Stromal cell of bone marrow (primary cell): ENCODE data around the gene CHRD.

Experiments used
- DNase-seq: peaks from one replicate; pipeline ENCODE4 v3.0.0-alpha.2; 2012; ENCODE audit warnings: low read depth

The CHRD gene

DNA sequence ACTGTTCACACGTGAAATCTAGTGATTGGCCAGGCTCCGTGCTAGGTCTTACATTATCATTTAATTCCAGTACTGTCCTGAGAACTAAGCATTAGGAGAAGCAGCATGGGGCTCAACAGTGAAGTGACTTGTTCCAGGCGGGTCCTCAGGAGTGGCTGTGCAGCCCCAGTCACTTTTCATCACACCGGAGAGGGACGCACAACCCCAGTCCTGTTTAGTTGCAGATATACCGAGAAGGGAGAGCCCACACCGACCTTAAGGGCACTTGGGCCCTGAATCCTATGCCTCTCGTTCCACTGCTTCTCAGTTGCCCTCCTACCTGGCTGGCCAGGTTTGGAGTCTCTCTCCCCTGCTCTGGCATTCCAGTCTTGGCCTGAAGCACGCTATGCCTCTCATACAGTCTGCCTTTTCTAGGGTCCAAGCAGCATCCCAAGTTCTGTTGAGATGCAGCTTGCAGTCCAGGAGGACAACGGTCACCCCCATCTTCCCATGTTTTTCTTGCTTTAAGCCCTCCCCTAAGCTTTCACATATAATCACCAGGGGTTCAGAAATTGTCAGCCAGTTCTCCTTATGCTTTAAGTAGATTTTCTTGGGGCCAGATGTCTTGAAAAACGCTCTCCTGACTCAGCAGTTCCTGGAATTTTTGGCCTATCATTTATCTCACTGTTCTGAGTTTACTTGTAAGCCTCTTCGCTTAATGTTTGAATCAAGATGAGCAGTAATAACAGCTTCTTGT, 32.4 kb upstream of the CHRD start:
- no peak for DNase-seq

DNA sequence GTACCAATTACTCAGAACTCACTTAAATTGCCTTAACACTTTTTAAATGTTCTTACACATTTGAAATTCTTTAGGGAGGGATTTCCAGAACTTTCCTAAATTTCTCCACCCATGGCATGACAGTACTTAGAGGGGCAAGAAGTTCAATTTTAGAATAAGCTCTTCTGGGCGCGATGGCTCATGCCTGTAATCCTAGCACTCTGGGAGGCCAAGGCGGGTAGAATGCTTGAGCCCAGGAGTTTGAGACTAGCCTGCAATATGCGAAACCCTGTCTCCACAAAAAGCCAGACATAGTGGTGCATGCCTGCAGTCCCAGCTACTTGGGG, 31.8 kb upstream of the CHRD start:
- no peak for DNase-seq

DNA sequence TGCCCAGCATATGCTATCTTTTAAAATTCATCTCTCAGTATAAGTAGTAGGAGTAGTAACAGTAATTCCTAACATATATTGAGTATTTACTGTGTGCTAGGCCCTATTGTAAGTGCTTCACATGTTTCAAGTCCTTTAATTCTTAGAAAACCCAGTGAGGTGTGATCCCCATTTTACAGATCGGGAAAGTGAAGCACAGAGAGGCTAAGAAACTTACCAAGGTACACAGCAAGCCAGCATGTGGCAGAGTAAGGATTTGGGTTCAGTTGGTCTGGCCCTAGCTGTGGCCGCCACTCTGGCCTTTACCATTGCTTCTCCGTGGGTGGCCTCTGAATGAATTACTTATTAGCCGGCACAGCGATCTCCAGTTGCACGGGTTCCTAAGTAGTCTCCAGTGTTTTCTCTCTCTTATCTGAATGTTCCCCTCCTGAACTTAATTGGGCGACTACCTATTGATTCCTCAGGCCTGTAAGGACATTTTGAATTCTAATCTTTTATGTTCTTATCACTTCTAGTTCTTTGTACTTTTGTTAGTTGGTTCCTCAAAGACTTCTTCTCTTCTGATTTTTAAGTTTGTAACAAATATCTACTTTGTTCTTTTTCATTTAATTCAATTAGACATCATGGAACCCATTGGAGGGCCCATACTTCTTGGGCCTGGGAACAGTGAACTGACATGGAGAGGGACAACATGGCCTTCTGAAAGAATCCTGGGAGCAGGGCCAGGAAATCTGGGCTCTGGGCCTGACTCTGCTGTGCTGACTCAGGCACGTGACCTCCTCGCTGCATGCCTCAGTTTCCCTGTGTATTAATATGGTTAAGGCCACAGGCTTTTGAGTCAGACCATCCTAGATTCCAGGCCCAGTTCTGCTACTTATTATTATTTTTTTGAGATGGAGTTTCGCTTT, 30.0 kb upstream of the CHRD start:
- DNase-seq: no peak

DNA sequence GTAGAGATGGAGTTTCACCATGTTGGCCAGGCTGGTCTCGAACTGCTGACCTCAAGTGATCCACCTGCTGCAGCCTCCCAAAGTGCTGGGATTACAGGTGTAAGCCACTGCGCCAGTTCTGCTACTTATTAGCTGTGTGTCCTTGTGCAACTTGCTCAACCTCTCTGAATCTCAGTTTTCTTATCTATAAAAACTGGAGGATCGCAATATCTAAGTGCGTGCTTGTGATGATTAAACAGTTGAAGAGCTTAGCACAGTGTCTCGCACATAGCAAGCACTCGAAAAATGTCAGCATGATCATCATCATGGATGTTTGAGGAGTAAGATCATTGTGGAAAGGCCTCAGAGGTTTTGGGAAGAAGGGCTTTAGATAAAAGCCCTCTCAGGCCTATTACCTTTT, 29.2 kb upstream of the CHRD start:
- no peak for DNase-seq

DNA sequence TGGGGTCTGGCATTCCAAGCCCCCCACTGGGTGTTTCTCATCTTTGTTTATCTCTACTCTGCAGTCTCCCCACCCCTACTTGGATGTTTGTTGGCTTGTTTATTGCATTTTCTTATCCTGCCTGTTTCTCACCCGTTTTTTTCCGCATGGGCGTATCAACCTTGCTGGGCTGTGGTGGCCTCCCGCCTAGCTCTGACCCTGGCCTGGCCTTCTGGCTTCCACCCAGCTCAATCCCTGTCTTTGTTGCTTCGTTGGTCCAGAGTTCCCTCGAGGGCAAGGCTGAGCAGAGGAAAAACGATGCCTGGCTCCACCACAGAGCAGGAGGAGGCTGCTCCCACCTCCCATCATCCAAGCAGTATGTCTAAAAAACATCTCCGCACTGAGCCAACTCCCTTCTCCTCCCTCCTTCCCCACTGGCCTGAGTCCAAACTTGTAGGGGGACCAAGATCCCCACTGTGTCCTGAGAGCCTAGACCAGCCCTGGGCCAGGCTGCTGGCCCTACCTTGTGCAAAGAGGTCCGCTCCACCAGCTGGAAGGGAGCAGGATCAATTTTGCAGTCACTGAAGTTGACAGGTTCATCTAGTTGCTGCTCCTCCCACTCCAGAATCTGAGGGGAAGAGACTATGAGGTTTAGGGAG, 28.2 kb upstream of the CHRD start:
- no peak for DNase-seq

DNA sequence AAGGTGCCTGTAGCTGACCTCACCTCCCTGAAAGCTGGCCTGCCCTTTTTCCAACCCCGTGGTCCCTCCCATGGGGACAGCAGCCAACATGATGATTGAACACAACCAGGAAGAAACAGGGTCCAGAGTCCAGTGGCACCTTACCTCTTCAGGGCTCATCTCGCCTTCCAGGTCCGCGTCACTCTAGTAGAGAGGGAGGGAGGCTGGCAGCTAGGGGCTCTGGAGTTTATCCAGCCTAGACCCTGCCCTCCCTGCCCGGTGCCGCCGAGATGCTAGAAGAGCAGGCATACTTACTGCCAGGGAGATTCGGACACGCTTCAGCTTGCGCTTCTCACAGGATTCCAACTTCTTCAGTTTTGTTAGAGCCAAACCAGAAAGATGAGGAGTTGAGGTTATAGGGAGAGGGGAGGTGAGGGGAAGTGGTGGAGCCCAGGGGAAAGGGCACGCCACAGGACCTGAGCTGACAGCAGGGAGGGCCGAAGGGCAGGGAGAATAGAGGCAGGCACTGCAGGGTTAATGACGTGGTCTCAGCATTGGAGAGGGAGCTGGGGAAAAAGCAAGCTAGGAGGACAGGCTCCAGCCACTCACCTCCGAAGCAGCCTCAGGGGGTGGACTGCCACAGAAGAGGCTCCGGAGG, 27.6 kb upstream of the CHRD start:
- no peak for DNase-seq

DNA sequence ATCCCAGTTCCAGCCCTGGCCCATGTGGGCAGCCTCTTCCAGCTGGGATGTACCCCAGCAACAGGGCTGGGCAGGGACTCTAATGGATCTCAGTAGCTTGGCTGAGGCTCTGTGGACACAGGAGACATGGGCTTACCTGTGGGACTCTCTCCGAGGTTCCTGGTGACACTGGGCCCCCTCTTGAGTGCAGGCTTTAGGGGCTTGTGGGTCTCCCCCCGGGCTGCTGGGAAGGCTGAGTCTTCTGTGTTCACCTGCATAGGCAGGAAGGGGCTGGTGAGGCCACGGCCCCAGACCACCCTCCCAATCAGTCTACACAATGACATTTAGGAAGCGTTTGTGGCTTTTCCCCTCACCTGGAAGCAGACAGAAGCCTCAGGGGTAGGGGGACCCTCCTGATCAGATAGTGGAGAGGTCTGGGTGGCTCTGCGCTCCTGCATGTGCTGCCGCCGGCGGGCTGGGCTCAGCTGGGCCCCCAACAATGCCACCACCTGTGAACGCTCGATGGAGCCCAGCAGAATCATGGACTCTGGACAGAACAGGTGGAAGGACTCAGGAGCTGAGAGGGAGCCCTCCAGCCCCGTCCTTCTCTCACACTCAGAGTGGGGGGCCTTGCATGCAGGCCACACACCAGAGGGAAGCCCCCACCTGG, 26.8 kb upstream of the CHRD start:
- no peak for DNase-seq

DNA sequence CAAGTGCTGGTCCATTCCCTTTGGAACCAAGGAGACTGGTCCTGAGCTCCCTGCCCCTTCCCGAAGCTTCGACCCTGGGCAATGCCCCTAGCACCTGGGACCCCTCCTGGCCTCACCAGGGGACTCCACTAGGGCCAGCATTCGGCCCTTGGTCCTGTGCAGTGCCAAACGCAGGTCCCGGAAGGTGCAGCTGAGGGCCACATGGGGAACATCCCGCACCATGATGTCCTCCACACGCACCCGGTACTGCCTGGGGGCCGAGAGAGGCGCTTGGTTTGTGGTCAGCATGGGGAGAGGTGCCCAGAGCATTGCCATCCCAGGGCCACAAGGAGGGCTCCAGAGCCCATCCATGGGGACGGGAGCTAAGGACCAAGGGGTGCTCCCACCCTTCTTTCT, 26.3 kb upstream of the CHRD start:
- DNase-seq: no peak

DNA sequence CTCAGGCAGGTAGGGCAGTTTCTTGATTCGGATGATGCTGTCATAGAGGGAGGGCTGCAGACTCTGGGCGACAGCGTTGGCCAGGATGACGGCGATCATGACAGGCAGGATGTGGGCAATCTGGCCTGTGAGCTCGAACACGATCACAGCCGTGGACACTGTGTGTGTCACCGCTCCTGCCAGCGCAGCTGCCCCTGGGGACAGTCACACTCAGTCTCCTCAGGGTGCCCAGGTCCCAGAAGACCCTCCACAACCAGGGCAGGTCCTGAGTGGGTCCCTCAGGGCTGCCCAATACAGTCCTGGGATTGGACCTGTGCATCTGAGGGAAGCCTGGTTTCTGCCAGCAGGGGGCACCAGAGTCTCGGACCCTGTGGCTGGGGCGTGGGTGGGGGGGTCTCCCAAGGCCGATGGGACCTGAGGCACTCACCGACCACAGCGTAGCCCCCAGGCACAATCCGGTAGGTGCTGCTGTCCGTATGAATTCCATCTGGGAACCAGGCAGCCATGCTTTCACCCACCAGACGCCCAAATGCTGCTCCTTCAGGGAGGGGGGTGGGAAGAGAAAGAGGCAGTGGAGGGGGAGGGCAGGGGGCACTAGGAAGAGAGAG, 25.6 kb upstream of the CHRD start:
- no peak for DNase-seq

DNA sequence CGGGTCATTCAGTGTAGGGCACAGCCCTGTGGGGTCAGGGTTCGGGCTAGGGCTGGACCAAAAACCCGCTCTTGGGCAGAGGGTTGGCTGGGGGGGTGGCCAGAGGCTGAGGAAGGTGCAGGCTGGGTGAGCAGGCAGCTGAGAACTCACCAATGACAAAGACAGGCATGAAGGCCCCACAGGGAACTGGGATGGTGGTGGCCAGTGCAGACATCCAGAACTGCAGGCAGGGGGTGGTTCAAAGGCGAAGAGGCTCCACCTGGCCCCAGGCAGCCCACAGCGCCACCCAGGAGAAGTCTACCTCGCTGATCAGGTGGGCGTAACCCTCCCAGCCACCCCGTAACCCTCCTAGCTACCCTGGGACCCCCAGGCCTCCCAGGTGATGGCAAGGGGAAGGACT, 25.1 kb upstream of the CHRD start:
- no peak for DNase-seq

DNA sequence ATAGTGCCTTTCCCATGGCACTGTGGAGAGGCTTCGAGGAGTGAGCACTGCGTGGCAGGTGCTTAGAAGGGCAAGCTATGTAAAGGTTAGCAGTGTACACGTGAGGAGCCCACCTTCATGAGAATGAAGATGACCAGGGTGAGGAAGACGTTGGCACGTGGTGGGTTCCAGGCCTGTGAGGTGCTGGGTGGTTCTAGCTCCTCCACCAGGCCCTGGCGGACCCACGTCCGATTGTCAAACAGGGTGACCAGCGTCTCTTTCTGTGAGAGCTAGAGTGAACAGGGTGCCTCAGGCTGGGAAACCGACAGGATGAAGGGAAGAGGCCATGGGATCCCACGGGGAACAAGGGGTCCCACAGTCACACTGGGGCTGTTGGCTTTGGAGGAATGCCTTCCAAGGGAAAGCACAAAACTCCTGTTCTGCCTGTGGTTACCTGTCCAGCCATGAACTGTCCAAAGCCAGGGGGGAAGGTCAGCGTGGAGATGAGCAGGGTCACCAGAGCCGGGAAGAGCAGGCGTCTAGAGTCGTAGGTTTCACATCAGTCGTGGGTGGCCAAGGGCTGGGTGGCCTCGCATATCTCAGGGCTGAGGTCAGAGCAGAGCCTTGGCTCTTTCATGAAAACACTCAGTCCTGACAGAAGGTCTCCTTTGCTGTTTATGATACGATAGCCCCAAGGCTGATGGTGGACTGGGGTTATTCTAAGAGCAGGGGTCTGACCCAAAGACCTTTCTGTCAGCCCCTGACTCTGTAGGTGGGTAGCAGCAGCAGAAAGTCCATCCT, 24.4 kb upstream of the CHRD start:
- no peak for DNase-seq

DNA sequence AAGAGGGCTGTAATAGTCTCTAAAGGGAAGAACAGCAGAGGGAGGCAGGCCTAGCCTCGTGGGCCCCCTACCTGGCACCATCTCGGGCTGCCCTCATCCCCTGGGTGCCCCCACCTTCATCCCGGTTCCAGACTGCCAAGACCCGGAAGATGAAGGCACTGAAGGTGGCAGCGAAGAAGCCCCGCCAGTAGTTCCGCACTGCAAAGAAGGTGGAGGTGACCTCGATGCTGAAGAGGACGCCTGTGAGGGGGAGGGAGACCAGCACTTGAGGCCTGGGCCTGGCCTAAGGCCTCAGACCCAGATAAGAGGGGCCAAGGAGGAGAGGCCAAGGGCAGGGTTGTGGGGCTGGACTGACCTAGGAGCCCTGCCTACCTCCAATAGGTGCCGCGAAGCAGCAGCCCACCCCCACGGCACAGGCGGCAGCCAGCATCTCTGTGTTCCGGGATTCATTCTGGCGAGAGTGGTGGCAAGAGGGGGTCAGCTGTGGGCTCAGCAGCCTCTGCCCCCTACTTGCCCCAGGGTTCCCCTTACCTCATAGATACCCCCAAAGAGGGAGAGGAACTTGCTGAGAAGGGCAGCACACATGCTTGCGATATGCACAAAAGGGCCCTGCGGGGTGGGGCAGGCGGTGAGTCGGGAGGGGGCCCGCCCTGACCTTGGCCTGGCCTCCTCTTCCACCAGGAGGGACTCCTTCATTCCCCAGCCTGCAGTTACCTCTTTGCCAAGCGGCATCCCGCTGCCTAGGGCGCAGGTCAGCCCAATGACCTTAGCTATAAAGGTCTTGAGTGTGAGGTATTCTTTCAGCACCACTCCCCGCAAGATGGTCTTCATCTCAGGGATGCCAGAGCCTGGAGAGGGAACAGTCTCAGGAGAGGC, 22.4 kb upstream of the CHRD start:
- no peak for DNase-seq

DNA sequence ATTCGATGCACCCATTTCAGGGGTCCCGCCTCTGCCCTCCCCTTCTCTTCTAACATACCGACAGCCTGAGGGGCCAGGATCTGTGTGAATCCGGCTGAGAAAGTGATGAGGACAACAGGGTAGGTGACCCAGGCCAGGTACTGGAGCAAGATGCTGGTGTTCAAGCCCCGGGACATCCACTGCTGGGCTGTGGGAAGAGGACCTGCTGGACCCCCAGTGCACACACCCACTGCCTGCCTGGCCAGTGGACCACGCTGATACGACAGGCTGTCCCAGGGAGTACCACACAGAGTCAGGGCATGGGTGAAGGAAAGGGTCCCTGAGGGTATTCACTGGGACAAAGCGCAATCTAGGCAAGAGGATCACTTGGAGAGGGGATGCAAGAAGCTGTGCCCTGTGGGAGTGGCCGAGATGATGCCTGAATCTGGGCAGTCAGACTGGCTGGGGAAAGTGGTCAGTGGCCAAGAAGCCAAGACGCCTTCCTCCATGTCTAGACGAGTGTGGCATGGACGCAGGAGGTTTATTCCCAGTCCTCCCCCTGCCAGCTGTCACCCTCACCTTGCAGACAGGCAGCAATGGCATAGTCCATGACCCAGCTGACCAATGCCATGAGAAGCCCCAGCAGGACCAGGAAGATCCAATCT, 21.6 kb upstream of the CHRD start:
- DNase-seq: no peak

DNA sequence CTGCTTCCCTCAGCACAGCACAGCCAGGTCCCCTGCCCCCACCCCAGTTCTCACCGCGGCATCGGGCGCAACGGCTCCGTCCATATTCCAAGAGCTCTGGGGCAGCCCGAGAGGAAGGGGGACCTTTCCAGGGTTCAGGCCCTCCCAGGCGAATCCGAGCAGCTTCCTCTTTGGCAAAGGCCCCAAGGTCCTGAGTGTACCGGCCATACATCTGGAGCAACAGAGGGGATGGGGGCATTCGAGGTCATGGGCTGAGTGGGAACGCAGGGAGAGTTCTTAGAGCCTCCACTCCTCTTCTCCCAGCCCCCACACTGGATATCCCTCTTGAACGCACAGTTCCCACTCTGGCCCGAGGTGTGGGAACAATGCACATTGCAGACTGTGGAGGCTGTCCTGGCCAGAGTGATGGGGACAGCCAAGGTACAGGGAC, 20.9 kb upstream of the CHRD start:
- DNase-seq: no peak

DNA sequence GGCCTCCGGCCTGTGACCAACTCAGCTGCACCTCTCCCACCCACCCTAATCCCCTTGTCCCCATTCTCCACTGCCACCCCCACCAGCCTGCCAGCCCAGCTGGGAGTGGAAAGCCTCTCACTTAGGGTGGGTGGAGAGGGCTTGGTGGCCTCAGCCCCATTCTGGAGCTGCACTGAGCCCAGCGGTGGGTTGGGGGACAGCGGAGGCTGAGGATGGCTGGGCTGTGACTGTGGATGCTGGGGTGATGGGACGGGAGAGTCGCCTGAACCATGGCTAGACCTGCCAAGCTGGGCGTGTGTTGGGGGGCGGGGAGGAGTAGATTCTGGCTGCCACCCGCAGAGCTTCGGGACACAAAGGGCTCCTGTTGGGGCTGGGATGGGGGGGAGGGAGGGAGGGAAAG, 20.2 kb upstream of the CHRD start:
- DNase-seq: no peak

DNA sequence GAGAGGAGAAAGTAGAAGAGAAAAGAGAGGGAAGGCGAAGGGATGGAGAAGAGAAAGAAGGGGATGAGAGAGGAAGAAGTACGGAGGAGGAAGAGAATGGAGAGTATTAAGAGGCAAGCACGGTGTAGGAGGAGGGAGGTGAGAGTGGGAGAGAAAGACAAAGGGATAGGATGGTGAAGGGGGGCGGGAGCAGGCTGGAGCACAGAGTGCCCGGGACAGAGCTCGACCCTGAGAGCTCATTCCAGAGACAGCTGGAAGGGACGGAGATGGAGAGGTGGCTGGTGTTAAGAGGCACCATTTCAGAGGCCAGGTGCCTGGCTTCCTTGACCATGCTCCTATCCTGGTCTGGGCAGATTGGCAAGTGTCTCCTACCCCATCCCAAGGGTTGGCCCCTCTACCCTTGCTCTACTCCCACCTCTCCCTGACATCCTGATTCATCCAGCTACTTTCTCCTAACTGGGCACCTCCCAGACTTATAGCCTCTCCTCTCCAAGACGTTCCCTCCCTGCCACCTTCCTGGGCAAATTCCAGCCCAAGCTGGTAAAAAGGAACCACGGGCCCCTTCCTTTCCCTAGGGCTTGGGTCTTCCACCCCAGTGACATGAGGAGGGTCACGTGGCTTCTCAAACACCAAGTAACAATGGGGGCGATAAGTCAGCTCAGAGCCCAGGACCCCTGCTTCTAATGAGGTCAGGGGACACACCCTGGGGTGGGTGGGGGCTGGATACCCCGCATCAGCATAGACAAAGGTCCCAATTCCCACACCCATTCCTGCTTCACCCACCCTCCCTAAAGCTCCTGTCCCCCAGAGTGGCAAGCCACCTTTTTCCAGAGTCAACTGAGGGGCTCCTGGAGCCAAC, 19.6 kb upstream of the CHRD start:
- DNase-seq: no peak

DNA sequence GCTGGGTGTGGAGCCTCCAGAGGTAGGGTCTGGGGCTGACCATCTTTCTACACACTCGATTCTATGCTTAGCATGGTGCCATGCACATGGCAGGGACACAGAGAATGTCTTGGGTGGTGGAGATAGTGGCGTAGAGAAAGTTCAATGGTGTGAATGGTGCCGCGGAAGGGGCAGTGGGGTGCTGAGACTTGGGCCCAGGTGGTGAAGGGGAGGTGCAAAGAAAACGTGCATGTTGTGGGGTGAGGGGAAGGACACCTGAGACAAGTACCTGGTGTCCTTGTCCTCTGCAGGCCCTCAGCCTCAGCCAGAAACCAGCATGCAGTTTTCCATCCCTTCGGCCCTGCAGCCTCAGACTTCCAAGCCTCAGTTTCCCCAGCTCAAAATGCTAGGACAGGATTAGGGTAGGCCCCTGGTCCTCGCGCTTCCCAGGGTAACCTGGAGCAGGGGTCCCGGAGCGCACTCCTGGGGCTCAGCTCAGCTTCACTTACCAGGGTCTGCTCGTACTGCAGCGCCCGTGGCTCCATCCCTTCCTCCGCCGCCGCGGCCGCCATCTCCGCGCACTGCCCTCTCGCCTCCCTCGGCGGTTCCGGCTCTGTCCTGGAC, 18.8 kb upstream of the CHRD start:
- DNase-seq: no peak

DNA sequence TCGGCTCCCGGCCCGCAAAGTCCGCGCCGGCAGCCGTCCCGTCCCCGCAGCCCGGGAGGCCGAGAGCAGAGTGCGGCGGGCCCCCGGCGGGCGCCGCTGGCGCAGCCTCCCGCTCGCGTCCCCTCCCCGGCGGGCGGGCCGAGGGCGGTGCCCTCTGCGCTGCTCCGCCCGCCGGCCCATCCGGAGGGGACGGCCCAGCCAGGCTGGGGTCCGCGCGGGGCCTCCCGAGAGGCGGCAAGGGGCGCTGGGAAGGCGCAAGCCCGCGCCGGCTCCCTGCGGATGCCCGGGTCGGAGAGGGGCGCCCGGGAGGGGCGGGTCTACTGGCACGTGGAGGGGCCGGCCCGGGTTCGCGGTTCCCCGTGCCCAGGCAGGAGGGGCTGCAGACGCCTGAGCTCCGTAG, 18.3 kb upstream of the CHRD start, which contains the start of the genes CLCN2 and POLR2H:
Gene CLCN2, minus strand, starts transcription at position 74 of the 400 bp plus-strand sequence. CDS start 126 bp downstream, outside the sequence.
Gene POLR2H, plus strand, starts transcription at position 179 of the 400 bp plus-strand sequence. CDS start 1,783 bp downstream, outside the sequence.
- no peak for DNase-seq
